ENCODE results near the gene P3R3URF.
A peak's percentile ranks its signal among the peaks of the same experiment; 100 is the strongest.

Gene P3R3URF

GRCh38 chr1:46171871-46172270 lies 4.4 kb downstream of the P3R3URF start:
- no peak for DNase-seq

DNA sequence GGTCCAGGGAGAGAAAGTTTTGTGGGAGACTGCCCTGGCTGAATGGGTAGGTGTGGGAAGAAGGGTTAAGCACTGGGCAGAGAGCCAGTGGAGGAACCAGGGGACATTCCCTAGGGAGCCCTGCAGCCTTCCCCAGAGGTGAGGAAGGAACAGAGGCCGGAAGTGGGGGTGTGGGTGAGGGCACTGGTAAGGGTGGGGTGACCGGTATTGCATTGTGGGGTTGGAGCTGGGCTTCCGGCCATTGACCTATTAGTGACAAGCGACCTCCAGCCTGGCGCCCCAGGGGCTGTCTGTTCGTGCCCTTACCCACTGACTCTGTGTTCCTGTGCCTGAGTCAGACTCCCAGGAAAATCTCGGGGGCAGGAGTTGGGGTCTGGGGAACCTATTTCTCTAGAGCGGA lies 4.9 kb downstream of the P3R3URF start:
- DNase-seq: no peak

GRCh38 chr1:46169811-46170454 lies 6.4 kb downstream of the P3R3URF start:
- DNase-seq: no peak

DNA sequence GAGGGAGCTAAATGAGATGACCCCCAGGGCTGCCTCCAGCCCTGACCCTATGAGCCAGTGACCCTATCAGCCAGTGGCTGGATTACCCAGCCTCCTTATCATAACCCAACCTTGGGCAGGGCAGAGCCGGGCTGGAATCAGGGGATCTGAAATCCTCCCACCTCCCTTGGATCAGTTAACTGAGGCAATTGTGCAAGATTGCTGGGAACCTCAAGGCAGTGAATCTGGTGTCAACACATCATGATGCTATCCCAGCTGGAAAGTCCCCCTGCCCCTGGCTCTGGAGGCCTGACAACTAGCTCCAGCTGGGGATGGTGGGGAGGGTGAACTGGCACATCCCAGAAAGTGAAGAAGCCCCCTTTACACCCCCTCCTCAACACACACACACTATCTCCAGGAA lies 7.8 kb downstream of the P3R3URF start:
- DNase-seq: no peak

GRCh38 chr1:46166521-46167462 lies 9.5 kb downstream of the P3R3URF start:
- DNase-seq: no peak

DNA sequence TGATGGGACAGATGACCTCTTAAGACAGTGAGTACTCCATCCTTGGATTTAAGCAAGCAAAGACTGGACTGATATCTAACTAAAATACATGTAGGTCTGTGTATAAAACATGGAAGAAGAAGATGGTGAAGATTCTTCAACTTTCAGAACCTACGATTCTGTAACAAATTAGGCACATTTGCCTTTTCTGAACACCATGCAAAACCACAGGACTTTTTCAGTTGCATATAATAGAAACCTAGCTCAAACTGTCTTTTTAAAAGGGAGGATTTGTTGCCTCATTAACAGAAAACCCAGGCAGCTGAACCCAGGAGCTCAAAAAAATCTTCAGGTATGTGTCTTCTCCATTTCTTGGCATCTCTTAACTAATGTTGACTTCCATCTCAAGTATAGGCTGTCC lies 16.1 kb downstream of the P3R3URF start:
- DNase-seq: no peak

DNA sequence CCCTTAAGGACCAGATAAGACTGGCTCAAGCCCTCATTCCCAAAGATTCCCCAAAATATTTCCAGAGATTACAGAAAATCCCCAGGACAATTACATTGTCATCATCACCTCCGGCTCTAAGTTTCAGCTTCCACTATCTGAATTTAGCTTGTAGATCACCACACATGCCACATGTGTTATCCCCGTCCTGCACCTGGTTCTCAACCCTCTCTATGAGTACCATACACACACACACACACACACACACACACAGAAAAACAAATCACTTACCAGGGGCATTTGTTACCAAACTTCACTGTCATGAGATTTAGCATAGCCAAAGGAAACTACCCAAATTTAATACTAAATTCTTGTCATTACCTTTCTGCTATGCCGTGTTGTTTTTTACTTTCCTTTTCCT lies 16.8 kb downstream of the P3R3URF start:
- DNase-seq: no peak

GRCh38 chr1:46158312-46159281 lies 17.7 kb downstream of the P3R3URF start:
- no peak for DNase-seq

DNA sequence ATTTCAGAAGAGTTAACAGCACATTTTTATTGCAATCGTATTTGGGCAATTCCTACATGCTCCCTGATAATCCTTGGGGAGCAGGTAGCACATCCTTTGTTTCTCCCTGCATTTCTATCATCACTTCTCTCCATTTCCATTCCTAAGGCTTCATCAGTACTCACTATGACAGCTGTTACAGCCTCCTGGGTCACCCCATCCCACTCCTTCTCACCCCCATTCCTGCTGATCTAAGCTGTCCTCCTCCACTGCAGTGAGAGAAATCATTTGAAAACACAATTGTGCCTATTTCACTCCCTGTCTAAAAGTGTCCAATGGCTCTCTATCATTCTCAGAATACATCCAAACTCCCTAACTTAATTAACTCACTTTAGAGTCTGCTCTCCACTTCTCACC lies 18.4 kb downstream of the P3R3URF start:
- no peak for DNase-seq

- DNase-seq: no peak
These were observed 22.6 kb downstream of the P3R3URF start for GRCh38 chr1:46153732-46154131.

- no peak for DNase-seq
These were observed 23.1 kb downstream of the P3R3URF start for GRCh38 chr1:46153228-46153627.

DNA sequence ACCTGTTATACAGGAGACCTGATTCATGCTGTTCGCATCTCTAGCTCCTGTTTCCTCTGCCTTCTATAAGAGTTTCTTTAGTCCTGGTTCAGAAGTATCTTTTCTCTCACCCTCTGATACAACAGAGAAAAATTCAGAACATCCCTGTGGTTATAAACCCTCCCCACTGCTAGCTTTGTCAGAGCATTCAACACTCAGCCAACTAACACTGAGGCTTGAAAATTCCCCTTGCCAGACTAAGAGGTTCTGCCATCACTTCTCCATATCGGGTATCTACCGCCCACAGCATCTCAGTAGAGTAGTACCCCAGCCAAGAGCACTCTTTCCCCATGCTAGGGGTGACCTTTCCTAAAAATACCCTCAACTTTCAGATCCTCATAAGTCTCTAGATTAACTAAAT lies 24.3 kb downstream of the P3R3URF start:
- DNase-seq: no peak

- DNase-seq: no peak
These were observed 26.2 kb downstream of the P3R3URF start for GRCh38 chr1:46150085-46150484.

GRCh38 chr1:46148318-46148717 lies 28.0 kb downstream of the P3R3URF start:
- no peak for DNase-seq

DNA sequence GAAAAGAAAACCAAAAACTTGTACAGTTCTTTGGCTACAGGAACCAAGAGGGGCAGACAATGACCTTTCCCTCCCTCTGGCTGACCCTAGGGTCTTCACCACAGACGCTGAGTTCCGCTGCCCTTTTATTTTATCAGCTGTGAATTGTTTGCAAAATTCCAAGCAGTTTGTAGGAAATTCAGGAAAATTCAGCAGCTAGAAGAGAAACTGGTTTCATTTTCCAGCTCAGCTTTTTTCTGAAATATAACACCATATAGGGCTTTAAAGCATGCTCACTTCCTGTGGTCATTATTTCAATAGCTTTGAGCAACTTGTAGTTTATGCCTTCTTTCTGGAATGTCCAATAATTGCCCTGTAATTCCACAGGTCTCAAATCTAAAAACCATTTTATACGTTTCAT lies 38.4 kb downstream of the P3R3URF start:
- DNase-seq: no peak

DNA sequence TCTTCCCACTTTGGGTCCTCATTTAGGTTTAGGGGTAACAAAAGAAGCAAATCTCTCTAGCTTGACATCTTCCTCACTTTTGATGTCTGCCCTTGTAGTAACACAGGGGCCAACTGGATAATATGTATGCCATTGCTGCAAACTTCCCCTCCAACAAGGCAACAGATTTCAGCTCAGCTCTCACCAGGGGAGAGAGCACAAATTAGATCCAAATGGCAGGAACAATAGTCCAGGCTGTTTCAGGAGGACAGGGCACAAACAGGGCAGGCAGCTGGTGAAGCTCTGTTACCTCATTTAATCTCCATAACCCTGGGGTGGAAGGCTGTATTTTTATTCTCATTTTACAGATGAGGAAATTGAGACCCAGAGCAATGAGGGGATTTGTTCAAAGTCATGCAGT lies 39.6 kb downstream of the P3R3URF start:
- no peak for DNase-seq

- no peak for DNase-seq
These were observed 41.5 kb downstream of the P3R3URF start for GRCh38 chr1:46134660-46135331.

- DNase-seq: no peak
These were observed 42.4 kb downstream of the P3R3URF start for GRCh38 chr1:46133781-46134350.

- DNase-seq: no peak
These were observed 43.1 kb downstream of the P3R3URF start for GRCh38 chr1:46133181-46133658.

DNA sequence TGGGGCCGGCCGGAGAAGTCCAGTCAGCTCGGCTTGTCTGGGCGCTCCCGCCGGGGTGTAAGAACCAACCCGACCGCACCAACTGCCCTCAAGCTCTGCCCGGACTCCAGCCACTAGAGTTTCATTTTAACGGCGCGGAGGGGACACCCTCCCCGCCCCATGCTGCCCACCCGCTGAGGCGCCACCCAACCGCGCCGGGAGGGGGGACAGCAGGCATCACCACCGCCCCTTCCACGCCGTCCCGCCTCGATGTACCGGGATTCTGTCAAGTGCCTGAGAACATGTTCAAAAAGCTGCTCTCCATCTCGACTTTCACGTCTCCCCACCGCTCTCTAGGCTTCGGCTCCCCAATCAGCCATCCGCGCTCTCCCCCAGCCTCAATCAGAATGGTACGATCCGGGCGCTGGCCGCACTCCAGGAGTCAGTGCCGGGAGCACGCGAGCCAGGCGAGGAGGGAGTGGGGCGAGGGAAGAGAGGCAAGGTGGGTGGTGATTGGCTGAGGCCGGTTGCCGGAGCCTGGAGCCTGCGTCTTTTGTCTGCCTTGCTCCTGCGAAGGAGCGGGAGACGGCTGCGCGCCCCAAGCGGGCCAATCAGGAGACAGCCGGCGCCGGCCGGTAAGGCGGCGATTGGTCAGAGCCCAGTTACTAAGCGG lies 43.6 kb downstream of the P3R3URF start, which contains the start of gene PIK3R3:
Gene PIK3R3 (minus strand): TSS at position 101 of the 652 bp plus-strand sequence. CDS start 677 bp downstream, outside the sequence.
- DNase-seq: peak; percentile 90
